Smooth muscle cell (in vitro differentiated cells): ENCODE data around the gene COL10A1. TPM values are rescaled to one million over a fixed set of nuclear protein-coding genes. Genes with fewer than 3 reads are reported as not detected.

ENCODE experiments used
- DNase-seq: peaks from one replicate; lab custom pipeline; 2025; ENCODE audit not compliant: unreplicated experiment; lab: John Stamatoyannopoulos, UW
- H2AFZ ChIP-seq: fragments of 200-600 bp; sonication (generic); 2 replicates; pipeline ENCODE4 v1.6.0; 2016; ENCODE audit warnings: antibody characterized with exemption, low read depth, mild to moderate bottlenecking
- H3F3A ChIP-seq: fragments of 200-600 bp; sonication (generic); 2 replicates; pipeline ENCODE4 v1.6.0; 2017; ENCODE audit warnings: antibody characterized with exemption, low read depth
- H3K27ac ChIP-seq: fragments of 200-600 bp; sonication (generic); 2 replicates; pipeline ENCODE4 v1.5.1; 2016; ENCODE audit warnings: low read depth, mild to moderate bottlenecking
- H3K27me3 ChIP-seq: fragments of 200-600 bp; sonication (generic); 2 replicates; pipeline ENCODE4 v1.6.1; 2016; ENCODE audit warnings: low read depth, mild to moderate bottlenecking
- H3K36me3 ChIP-seq: fragments of 200-600 bp; sonication (generic); 2 replicates; pipeline ENCODE4 v1.5.1; 2016; ENCODE audit warnings: low read depth
- H3K4me1 ChIP-seq: fragments of 200-600 bp; sonication (generic); 2 replicates; pipeline ENCODE4 v1.5.1; 2016; ENCODE audit warnings: low read depth
- H3K4me2 ChIP-seq: fragments of 200-600 bp; sonication (generic); 2 replicates; pipeline ENCODE4 v1.6.0; 2016; ENCODE audit warnings: mild to moderate bottlenecking
- H3K4me3 ChIP-seq: fragments of 200-600 bp; sonication (generic); 2 replicates; pipeline ENCODE4 v1.5.1; 2016; ENCODE audit warnings: mild to moderate bottlenecking
- H3K79me2 ChIP-seq: fragments of 200-600 bp; sonication (generic); 2 replicates; pipeline ENCODE4 v1.6.0; 2016; ENCODE audit warnings: low read depth, mild to moderate bottlenecking
- H3K9ac ChIP-seq: fragments of 200-600 bp; sonication (generic); 2 replicates; pipeline ENCODE4 v1.6.0; 2016; ENCODE audit warnings: low read depth
- H3K9me3 ChIP-seq: fragments of 200-600 bp; sonication (generic); replicated peaks from 2 replicates; pipeline ENCODE4 v1.5.1; 2016; ENCODE audit warnings: low read depth
- H4K20me1 ChIP-seq: fragments of 200-600 bp; sonication (generic); 2 replicates; pipeline ENCODE4 v1.6.0; 2016; ENCODE audit warnings: low read depth
- CTCF ChIP-seq: fragments of 200-600 bp; sonication (generic); IDR thresholded peaks from 2 replicates; pipeline ENCODE4 v1.5.1; 2017; ENCODE audit warnings: borderline replicate concordance, mild to moderate bottlenecking, antibody characterized with exemption; ENCODE audit not compliant: insufficient read depth, poor library complexity, severe bottlenecking
- WGBS: methylation state at CpG from one replicate; pipeline ENCODE4 v1.1.7; 2016; ENCODE audit warnings: low lambda C conversion rate; 5-methylcytosine and 5-hydroxymethylcytosine counted together
- polyA plus RNA-seq: library from polyadenylated mRNA; unstranded; fragments of >200 nt; fragmentation: Nextera tagmentation; extraction: Ambion mirVana; gene quantifications from 2 replicates; pipeline ENCODE4 v1.2.1, GENCODE V29; 2016
- total RNA-seq: library from RNA; depleted of rRNA; stranded (reverse); fragments of >200 nt; gene quantifications from 2 replicates; pipeline ENCODE4 v1.2.3, GENCODE V29; 2014

COL10A1 gene
- total and polyA plus RNA-seq, 2 experiments from 2014 or later: 0.04 TPM; not detected in 1

- Histone ChIP-seq H2AFZ (no peak overlapping the region), H3K9me3 (no peaks in the 10 kb centered on the region), H3K36me3 (no peaks in the 10 kb centered on the region), H3F3A (no peaks in the 10 kb centered on the region), H3K4me3 (no peak overlapping the region), H3K4me2 (no peak overlapping the region), H3K27me3 (no peaks in the 10 kb centered on the region), H3K27ac (no peak overlapping the region), H4K20me1 (no peaks in the 10 kb centered on the region), H3K4me1 (peaks cover 11% of the 10 kb centered on the region), H3K79me2 (no peaks in the 10 kb centered on the region), H3K9ac (no peak overlapping the region)
- WGBS: 96% methylated on average over 7 of the region's 7 CpGs
- DNase-seq: no peak
- no peak for TF ChIP-seq CTCF
Observed at GRCh38 chr6:116156405-116157326, 30.7 kb upstream of the COL10A1 start.

GRCh38 chr6:116154887-116155286, 29.0 kb upstream of the COL10A1 start:
- no peak for TF ChIP-seq CTCF
- no peak overlapping the region for H3K27ac ChIP-seq
- no peak overlapping the region for H3K4me3 ChIP-seq
- WGBS: 90% methylated on average over 2 of the region's 2 CpGs
- DNase-seq: no peak
- no peaks in the 10 kb centered on the region for H3F3A ChIP-seq
- H2AFZ ChIP-seq: no peak overlapping the region
- H3K4me2 ChIP-seq: no peak overlapping the region
- H3K79me2 ChIP-seq: no peaks in the 10 kb centered on the region
- peaks cover 11% of the 10 kb centered on the region for H3K4me1 ChIP-seq
- no peaks in the 10 kb centered on the region for H3K9me3 ChIP-seq
- H3K27me3 ChIP-seq: no peaks in the 10 kb centered on the region
- H3K36me3 ChIP-seq: no peaks in the 10 kb centered on the region
- H4K20me1 ChIP-seq: no peaks in the 10 kb centered on the region
- H3K9ac ChIP-seq: no peak overlapping the region

GRCh38 chr6:116152620-116153019, 26.7 kb upstream of the COL10A1 start:
- no peaks in the 10 kb centered on the region for H3K36me3 ChIP-seq
- no peaks in the 10 kb centered on the region for H3K79me2 ChIP-seq
- no peaks in the 10 kb centered on the region for H3F3A ChIP-seq
- no peak overlapping the region for H3K4me2 ChIP-seq
- no peaks in the 10 kb centered on the region for H3K27me3 ChIP-seq
- H2AFZ ChIP-seq: no peak overlapping the region
- WGBS: 88% methylated on average over 1 of the region's 1 CpG
- H3K4me1 ChIP-seq: peaks cover 11% of the 10 kb centered on the region
- no peaks in the 10 kb centered on the region for H4K20me1 ChIP-seq
- no peak overlapping the region for H3K27ac ChIP-seq
- no peak for DNase-seq
- no peak overlapping the region for H3K4me3 ChIP-seq
- TF ChIP-seq CTCF: no peak
- H3K9me3 ChIP-seq: no peaks in the 10 kb centered on the region
- H3K9ac ChIP-seq: no peak overlapping the region
